Prostate gland (tissue), 2 donors: ENCODE data around the gene TBL1X. TPM values are rescaled to one million over a fixed set of nuclear protein-coding genes. Genes with fewer than 3 reads are reported as not detected.

Experiments used
- DNase-seq: peaks from one replicate; pipeline ENCODE4 v3.0.0-alpha.2; 2019; ENCODE audit warnings: low spot score
- H3K27ac ChIP-seq, 2 donors: fragments of 200-600 bp; sonication (generic); 2 replicates each; pipeline ENCODE4 v1.5.1; 2017 to 2019
- H3K27me3 ChIP-seq: fragments of 200-600 bp; sonication (generic); replicated peaks from 2 replicates; pipeline ENCODE4 v1.5.1; 2019; ENCODE audit not compliant: insufficient read depth
- H3K36me3 ChIP-seq, 2 donors: fragments of 200-600 bp; sonication (generic); 1 replicate in 1 of 2; 2 replicates in 1 of 2; pipeline versions ENCODE4 v1.5.1 to v1.8.1; 2017 to 2019
- H3K4me1 ChIP-seq: fragments of 200-600 bp; sonication (generic); replicated peaks from 2 replicates; pipeline ENCODE4 v1.5.1; 2019
- H3K4me3 ChIP-seq, 2 donors: fragments of 200-600 bp; sonication (generic); 2 replicates each; pipeline ENCODE4 v1.5.1; 2017 to 2019
- H3K9me3 ChIP-seq: fragments of 200-600 bp; sonication (generic); 2 replicates; pipeline ENCODE4 v1.5.1; 2017
- POLR2A ChIP-seq: fragments of 450-650 bp; IDR thresholded peaks from one replicate; pipeline ENCODE4 v1.6.1; 2016; ENCODE audit warnings: antibody characterized with exemption, mild to moderate bottlenecking
- POLR2AphosphoS5 ChIP-seq: sonication (generic); formaldehyde crosslinking; IDR thresholded peaks from one replicate; pipeline ENCODE4 v1.6.1; 2017; ENCODE audit warnings: antibody characterized with exemption
- WGBS: methylation state at CpG from one replicate; pipeline ENCODE4 v1.1.5; 2018; 5-methylcytosine and 5-hydroxymethylcytosine counted together
- intact Hi-C: fragments of 100-400 bp; cut with DNase I; formaldehyde crosslinking; loops from one replicate; pipeline ENCODE4 v1.14.2; 2022
- total RNA-seq, 2 donors: library from RNA; depleted of rRNA; stranded (reverse); fragments of >200 nt; gene quantifications; one replicate each; pipeline ENCODE4 v1.1.0, GENCODE V29; 2016
- TF ChIP-seq, protein P1 (sequence below), 4 experiments: fragments of 200-600 bp in 2 of 4; fragments of 450-650 bp in 2 of 4; sonication (generic) in 2 of 4; IDR thresholded peaks; 1 replicate in 3 of 4; 2 replicates in 1 of 4; pipeline ENCODE4 v1.5.1; 2016 to 2019; ENCODE audit warnings: antibody characterized with exemption in 4 of 4, mild to moderate bottlenecking in 2 of 4, moderate library complexity in 2 of 4

TBL1X gene
- total RNA-seq, 2 donors from 2014 or later = 23.2 to 76.9 TPM

DNA sequence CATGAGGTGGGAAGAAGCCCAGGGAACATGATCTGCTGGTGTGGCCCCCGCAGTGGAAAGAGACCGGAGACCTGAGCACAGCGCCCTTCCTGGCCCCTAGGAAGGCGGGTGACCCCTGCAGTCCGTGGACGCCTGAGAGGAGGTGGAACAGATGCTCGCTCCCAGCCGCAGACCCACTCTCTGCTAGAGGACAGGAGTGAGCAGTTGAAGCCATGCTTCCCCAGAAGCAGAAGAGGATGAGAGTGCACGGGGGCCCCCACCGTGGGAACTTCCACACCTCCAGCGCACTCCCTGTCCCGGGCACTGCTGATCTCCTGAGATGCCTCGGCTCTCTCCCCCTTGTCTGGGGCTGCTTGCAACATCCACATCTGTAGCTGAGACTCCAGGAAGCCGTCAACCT lies 238.5 kb downstream of the TBL1X start:
- Histone ChIP-seq H3K27me3 (no peaks in the 10 kb centered on the region), H3K4me3 (no peak overlapping the region), H3K36me3 (no peaks in the 10 kb centered on the region), H3K4me1 (no peaks in the 10 kb centered on the region), H3K9me3 (no peaks in the 10 kb centered on the region), H3K27ac (no peak overlapping the region)
- intact Hi-C loops = no loop called here
- 100% methylated on average over 6 of the region's 14 CpGs for WGBS
- TF ChIP-seq, protein P1, sequence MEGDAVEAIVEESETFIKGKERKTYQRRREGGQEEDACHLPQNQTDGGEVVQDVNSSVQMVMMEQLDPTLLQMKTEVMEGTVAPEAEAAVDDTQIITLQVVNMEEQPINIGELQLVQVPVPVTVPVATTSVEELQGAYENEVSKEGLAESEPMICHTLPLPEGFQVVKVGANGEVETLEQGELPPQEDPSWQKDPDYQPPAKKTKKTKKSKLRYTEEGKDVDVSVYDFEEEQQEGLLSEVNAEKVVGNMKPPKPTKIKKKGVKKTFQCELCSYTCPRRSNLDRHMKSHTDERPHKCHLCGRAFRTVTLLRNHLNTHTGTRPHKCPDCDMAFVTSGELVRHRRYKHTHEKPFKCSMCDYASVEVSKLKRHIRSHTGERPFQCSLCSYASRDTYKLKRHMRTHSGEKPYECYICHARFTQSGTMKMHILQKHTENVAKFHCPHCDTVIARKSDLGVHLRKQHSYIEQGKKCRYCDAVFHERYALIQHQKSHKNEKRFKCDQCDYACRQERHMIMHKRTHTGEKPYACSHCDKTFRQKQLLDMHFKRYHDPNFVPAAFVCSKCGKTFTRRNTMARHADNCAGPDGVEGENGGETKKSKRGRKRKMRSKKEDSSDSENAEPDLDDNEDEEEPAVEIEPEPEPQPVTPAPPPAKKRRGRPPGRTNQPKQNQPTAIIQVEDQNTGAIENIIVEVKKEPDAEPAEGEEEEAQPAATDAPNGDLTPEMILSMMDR (IDR thresholded peaks at IDR 0.05) = no peak
- TF ChIP-seq POLR2AphosphoS5 (no peak), POLR2A (no peak)
- DNase-seq = no peak

DNA sequence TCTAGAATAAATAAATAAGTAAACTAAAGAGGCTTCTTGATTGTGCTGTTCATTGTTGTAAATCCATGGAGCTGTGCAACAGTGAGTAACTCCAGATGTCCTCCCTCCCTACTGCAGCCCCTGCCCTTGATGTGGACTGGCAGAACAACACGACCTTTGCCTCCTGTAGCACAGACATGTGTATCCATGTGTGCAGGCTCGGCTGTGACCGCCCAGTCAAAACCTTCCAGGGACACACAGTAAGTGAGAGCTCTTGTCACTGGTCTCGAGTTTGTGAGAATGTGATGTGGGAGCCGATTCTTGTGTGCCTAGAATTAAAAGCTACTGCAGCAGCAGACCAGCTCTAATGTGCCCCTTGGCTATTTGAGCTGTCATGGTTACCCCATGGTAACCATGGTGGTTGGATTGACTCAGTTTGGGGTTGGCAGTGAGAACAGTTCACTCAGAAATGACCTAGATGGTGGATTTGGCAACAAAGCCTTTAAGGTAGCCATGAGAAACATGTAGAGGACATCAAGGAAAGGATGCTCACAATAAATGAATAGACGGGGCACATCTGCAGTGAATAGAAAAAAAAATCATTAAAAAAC lies 240.1 kb downstream of the TBL1X start:
- no peak for TF ChIP-seq POLR2A
- TF ChIP-seq, protein P1 (IDR thresholded peaks at IDR 0.05) = no peak
- no peak for TF ChIP-seq POLR2AphosphoS5
- 100% methylated on average over 3 of the region's 6 CpGs for WGBS
- Histone ChIP-seq H3K27me3 (no peaks in the 10 kb centered on the region), H3K4me3 (no peak overlapping the region), H3K4me1 (no peaks in the 10 kb centered on the region), H3K27ac (no peak overlapping the region), H3K36me3 (no peaks in the 10 kb centered on the region), H3K9me3 (no peaks in the 10 kb centered on the region)
- intact Hi-C loops = no loop called here
- DNase-seq = no peak

DNA sequence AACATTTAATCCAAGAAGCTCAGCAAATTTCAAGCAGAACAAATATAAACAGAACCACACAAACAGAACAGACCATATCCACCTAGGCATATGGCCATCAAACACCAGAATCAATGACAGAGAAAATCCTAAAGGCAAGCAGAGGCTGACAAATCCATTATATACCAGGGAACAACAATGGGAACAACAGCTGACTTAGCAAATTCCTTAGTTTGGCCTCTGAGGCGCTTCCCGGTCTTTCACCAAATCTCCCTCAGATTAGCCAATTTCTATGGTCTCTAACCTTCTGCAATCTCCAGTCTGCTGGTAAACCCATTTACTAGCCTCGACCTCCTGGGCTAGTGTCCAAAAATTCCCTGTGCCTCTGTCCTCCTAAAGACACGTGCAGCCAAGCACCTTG lies 241.6 kb downstream of the TBL1X start:
- Histone ChIP-seq H3K9me3 (no peaks in the 10 kb centered on the region), H3K36me3 (no peaks in the 10 kb centered on the region), H3K4me1 (no peaks in the 10 kb centered on the region), H3K4me3 (no peak overlapping the region), H3K27ac (no peak overlapping the region), H3K27me3 (no peaks in the 10 kb centered on the region)
- 70% methylated on average over 4 of the region's 4 CpGs for WGBS
- intact Hi-C loops = no loop called here
- TF ChIP-seq, protein P1 (IDR thresholded peaks at IDR 0.05) = no peak
- no peak for TF ChIP-seq POLR2AphosphoS5
- no peak for TF ChIP-seq POLR2A
- DNase-seq = no peak

DNA sequence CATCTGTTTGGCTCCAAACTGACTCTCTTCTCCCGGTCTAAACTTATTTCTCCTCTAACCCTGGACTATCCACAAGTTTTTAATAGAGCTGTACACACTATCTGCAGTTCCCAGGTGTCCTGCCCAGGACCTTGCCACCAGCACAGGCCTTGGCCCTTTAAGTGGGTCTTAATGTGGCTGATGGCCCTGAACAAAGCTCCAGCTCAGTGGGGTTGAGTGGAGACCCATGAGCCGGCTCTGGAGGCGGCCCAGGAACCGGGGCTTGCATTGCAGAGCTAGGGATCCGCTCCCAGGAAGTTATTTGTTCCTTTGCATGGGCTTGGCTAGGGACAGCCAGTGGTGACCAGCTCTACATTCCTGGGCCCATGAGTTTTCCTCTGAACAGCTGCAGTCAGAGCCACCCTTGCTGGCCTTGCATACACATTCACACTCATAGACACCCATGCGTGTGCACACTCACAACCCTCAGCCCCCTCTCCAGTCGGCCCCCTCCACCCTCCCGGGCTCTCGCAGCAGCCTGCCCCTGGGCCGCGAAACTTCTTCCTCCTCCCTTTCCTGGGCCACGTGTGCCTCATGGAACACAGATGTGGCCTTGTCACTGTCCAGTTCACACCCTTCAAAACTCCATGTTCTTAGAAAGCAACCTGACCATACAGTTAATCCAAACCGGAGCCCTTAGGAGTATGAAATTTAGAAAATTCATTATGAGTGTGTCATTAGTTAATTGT lies 242.6 kb downstream of the TBL1X start:
- no peaks in the 10 kb centered on the region for H3K4me1 ChIP-seq
- H3K27me3 ChIP-seq = no peaks in the 10 kb centered on the region
- H3K27ac ChIP-seq = no peak overlapping the region
- H3K36me3 ChIP-seq = no peaks in the 10 kb centered on the region
- 65% methylated on average over 13 of the region's 13 CpGs for WGBS
- H3K4me3 ChIP-seq = no peak overlapping the region
- intact Hi-C loops = loop anchor here (2.0 kb wide), 1 partner anchor 887 kb away; no protein-coding TSS in a partner anchor
- DNase-seq = no peak
- H3K9me3 ChIP-seq = no peaks in the 10 kb centered on the region
- no peak for TF ChIP-seq POLR2A
- no peak for TF ChIP-seq POLR2AphosphoS5
- TF ChIP-seq, protein P1 (IDR thresholded peaks at IDR 0.05) = no peak

DNA sequence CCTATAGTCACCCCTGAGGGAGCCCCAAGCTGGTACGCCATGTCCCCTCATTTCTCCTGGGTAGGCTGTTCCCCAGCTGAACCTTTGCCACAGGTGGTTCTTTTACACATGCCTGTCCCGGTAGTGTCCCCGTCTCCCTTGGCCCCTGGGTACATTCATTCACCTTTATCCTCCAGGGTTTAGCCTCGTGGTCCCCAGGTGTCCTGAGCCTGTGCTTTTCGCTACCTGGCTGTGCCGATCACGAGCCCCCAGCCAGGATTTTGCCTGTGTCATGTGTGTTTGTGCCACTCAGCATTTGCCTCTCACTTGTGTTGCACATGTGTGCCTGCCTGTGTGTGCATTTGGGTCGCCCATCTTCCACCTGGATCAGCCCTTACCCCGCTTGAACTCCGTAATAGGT lies 243.2 kb downstream of the TBL1X start:
- no peaks in the 10 kb centered on the region for H3K9me3 ChIP-seq
- no peaks in the 10 kb centered on the region for H3K36me3 ChIP-seq
- no peak overlapping the region for H3K4me3 ChIP-seq
- WGBS = 87% methylated on average over 10 of the region's 10 CpGs
- H3K4me1 ChIP-seq = no peaks in the 10 kb centered on the region
- TF ChIP-seq, protein P1 (IDR thresholded peaks at IDR 0.05) = no peak
- no peak for TF ChIP-seq POLR2AphosphoS5
- no peak for TF ChIP-seq POLR2A
- H3K27me3 ChIP-seq = no peaks in the 10 kb centered on the region
- intact Hi-C loops = loop anchor here (2.0 kb wide), 1 partner anchor 887 kb away; no protein-coding TSS in a partner anchor
- no peak overlapping the region for H3K27ac ChIP-seq
- no peak for DNase-seq
